ENCODE data around the gene DOC2A. TPM values are rescaled to one million over a fixed set of nuclear protein-coding genes. Genes with fewer than 3 reads are reported as not detected.

DOC2A gene
- total RNA-seq, 2 experiments from 2014 or later: 0.14 TPM

DNA sequence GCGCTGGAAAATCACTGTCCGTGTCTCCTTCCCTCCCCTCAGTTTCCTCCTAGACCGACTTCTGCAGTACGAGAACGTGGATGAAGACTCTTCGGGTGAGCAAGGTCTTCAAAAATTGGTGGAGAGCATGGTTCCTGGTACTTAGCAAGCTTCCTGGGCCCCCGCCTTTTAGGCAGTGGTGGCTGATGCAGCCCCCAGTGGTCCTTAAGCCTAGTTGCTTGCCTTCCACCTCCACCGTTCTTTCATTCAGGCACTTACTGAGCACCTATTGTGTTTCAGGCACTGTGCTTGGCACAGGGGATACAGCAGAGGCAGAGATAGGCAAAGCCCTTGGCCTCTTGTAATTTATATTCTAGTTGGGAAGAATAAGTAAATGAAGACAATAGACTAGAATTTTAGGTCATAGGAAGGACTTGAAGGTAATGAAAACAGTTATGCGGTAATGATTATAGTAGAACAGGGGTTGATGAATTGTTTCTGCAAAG lies 14.0 kb downstream of the DOC2A start:
- Mint-ChIP-seq H3K27me3 (no peaks in the 10 kb centered on the region), H3K4me1 (ENCODE audit: low read depth) (peaks cover 33% of the 10 kb centered on the region), H3K36me3 (ENCODE audit: low read depth) (peaks cover 67% of the 10 kb centered on the region), H3K27ac (peak overlapping the region; percentile 99), H3K4me3 (peak overlapping the region; percentile 98), H3K9me3 (no peaks in the 10 kb centered on the region)
- DNase-seq (no peak), ATAC-seq (ENCODE audit: poor library complexity) (no peak)
- ChIA-PET POLR2A (interaction anchor here (0.8 to 2.6 kb wide), 10 partner anchors 8 to 296 kb away, joined by 3 to 18 read pairs (median 4); partner anchors contain the start of genes DOC2A, KCTD13, TAOK2 and TMEM219), CTCF (interaction anchor here (2.1 kb wide), 1 partner anchor 9 kb away, joined by 7 read pairs; no protein-coding TSS in a partner anchor)
- Histone ChIP-seq H3K27ac (ENCODE audit: low read depth in 1 of 2, low read length in 2 of 2) (peak overlapping the region in 1 of 2 donors; percentile 98), H3K4me1 (ENCODE audit: insufficient read depth, low read length) (peaks cover 30% of the 10 kb centered on the region), H3K9me3 (ENCODE audit: control insufficient read depth in 1 of 2, insufficient read depth in 1 of 2, low read length in 2 of 2) (no peaks in the 10 kb centered on the region), H3K36me3 (ENCODE audit: insufficient read depth, low read length) (peaks cover 40% of the 10 kb centered on the region), H3K27me3 (ENCODE audit: control insufficient read depth in 1 of 2, insufficient read depth in 2 of 2, low read length in 2 of 2) (no peaks in the 10 kb centered on the region), H3K4me3 (ENCODE audit: low read length) (peak overlapping the region; percentile 83)
- TF ChIP-seq, protein P1, sequence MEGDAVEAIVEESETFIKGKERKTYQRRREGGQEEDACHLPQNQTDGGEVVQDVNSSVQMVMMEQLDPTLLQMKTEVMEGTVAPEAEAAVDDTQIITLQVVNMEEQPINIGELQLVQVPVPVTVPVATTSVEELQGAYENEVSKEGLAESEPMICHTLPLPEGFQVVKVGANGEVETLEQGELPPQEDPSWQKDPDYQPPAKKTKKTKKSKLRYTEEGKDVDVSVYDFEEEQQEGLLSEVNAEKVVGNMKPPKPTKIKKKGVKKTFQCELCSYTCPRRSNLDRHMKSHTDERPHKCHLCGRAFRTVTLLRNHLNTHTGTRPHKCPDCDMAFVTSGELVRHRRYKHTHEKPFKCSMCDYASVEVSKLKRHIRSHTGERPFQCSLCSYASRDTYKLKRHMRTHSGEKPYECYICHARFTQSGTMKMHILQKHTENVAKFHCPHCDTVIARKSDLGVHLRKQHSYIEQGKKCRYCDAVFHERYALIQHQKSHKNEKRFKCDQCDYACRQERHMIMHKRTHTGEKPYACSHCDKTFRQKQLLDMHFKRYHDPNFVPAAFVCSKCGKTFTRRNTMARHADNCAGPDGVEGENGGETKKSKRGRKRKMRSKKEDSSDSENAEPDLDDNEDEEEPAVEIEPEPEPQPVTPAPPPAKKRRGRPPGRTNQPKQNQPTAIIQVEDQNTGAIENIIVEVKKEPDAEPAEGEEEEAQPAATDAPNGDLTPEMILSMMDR (IDR thresholded peaks at IDR 0.05): no peak
- intact Hi-C loops (cut with DNase I, micrococcal nuclease): loop anchor here (1.0 to 10.0 kb wide), 8 partner anchors 55 to 1172 kb away; partner anchors contain the start of genes CDIPT (in 2 of the 2), ATXN2L (in 1 of the 2), FBXL19 (in 1 of the 2) and MAZ (in 1 of the 2)

DNA sequence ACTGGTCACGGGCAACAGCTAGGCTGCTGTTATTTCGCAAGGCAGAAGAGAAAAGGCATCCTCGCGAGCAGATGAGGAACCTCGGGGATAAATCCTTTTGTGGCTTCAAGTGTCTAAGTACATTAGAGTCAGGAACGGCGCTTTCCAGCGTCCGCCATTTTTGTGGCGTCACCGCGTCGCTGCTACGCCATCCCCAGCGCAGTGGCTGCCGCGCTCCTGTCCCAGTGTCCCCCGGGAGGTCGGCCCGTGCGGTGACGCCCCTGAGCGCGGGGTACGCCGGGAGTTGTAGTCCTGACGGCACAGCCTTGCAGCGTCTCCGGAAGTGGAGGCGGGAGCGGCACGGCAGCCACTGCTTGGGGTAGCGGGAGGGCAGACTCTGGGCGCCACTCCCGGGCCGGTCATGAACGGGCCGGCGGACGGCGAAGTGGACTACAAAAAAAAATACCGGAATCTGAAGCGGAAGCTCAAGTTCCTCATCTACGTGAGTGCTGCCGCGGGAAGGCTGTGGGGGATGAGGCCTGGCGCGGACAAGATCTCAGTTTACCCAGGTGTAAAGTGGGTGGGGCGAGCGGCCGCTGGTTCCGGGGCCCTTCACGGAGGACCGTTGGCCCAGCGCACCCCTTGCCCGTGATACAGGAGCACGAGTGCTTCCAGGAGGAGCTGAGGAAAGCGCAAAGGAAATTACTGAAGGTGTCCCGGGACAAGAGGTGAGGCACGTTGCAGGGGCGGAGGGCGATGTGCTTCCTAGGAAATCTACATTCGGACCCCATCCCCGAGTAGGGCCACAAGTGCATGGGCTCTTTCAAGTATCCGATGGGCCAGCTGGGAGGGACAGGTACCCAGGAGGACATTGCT lies 14.7 kb downstream of the DOC2A start, which contains the start of gene INO80E:
Gene INO80E (plus strand): TSS at position 331 of the 855 bp plus-strand sequence. CDS start 70 bp downstream, at position 401.
- Mint-ChIP-seq H3K27me3 (no peaks in the 10 kb centered on the region), H3K4me1 (ENCODE audit: low read depth) (peaks cover 33% of the 10 kb centered on the region), H3K9me3 (no peaks in the 10 kb centered on the region), H3K36me3 (ENCODE audit: low read depth) (peaks cover 62% of the 10 kb centered on the region), H3K4me3 (peak within 1 kb of the TSS; percentile 98), H3K27ac (peak within 1 kb of the TSS; percentile 99)
- no peaks in the 10 kb centered on the region for H3K27me3 ChIP-seq (ENCODE audit: control insufficient read depth in 1 of 2, insufficient read depth in 2 of 2, low read length in 2 of 2)
- no peaks in the 10 kb centered on the region for H3K9me3 ChIP-seq (ENCODE audit: control insufficient read depth in 1 of 2, insufficient read depth in 1 of 2, low read length in 2 of 2)
- TF ChIP-seq, protein P1 (IDR thresholded peaks at IDR 0.05): no peak
- H3K4me3 ChIP-seq (ENCODE audit: low read length): peak within 1 kb of the TSS; percentile 83
- peaks cover 40% of the 10 kb centered on the region for H3K36me3 ChIP-seq (ENCODE audit: insufficient read depth, low read length)
- H3K27ac ChIP-seq (ENCODE audit: low read depth in 1 of 2, low read length in 2 of 2): peak within 1 kb of the TSS; percentile 98
- CTCF ChIA-PET: interaction anchor here (0.8 to 2.1 kb wide), 2 partner anchors 10 to 295 kb away, joined by 3 to 7 read pairs; no protein-coding TSS in a partner anchor
- peaks cover 30% of the 10 kb centered on the region for H3K4me1 ChIP-seq (ENCODE audit: insufficient read depth, low read length)
- POLR2A ChIA-PET: interaction anchor here (1.0 to 2.6 kb wide), 14 partner anchors 8 to 330 kb away, joined by 3 to 18 read pairs (median 4); partner anchors contain the start of genes ALDOA, CORO1A, DOC2A and KCTD13
- DNase-seq (peak; percentile 97 to 100 (median 99)), ATAC-seq (ENCODE audit: poor library complexity) (peak; percentile 95)
- intact Hi-C loops (cut with DNase I, micrococcal nuclease): loop anchor here (1.0 to 10.0 kb wide), 12 partner anchors 23 to 1171 kb away; partner anchors contain the start of genes CDIPT (in 2 of the 2), ATXN2L (in 1 of the 2), FBXL19 (in 1 of the 2) and KCTD13 (in 1 of the 2)

DNA sequence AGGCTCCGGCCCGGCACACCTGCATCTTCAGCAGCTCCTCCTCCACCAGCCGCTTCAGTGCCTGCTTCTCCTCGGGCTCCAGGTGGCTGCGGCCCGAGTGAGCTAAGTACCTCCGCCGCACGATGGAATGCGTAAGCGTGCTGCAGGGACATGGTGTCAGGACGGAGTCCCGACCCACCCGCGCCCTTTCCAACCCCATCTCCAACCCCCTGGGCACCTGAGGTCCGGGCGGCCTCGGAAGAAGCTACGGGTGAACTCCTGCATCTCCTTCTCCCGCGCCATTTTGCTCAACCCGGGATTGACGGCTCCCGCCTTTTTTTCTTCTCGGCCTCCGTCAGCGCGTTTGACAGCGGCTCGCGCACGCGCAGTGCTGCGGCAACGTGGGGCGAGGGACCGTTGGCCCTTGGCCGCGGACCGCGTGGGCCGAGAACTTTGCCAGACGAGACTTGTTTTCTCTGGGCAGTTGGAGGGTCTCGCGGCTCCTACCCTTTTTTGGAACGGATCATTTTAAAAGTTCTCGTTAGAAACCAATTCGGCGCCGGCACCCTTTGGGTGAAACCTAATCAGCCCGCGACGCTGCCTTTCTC lies 15.4 kb downstream of the DOC2A start, which contains the start of gene HIRIP3:
Gene HIRIP3 (minus strand): TSS at position 294 of the 587 bp plus-strand sequence. CDS start 12 bp downstream, at position 282.
- ChIA-PET CTCF (interaction anchor here (0.8 to 2.1 kb wide), 2 partner anchors 10 to 295 kb away, joined by 3 to 7 read pairs; no protein-coding TSS in a partner anchor), POLR2A (interaction anchor here (0.8 to 2.6 kb wide), 11 partner anchors 9 to 329 kb away, joined by 3 to 18 read pairs (median 4); partner anchors contain the start of genes ALDOA, CORO1A, KCTD13 and SEZ6L2)
- TF ChIP-seq, protein P1 (IDR thresholded peaks at IDR 0.05): no peak
- Histone ChIP-seq H3K4me1 (ENCODE audit: insufficient read depth, low read length) (peaks cover 30% of the 10 kb centered on the region), H3K9me3 (ENCODE audit: control insufficient read depth in 1 of 2, insufficient read depth in 1 of 2, low read length in 2 of 2) (no peaks in the 10 kb centered on the region), H3K36me3 (ENCODE audit: insufficient read depth, low read length) (peaks cover 44% of the 10 kb centered on the region), H3K27me3 (ENCODE audit: control insufficient read depth in 1 of 2, insufficient read depth in 2 of 2, low read length in 2 of 2) (no peaks in the 10 kb centered on the region), H3K4me3 (ENCODE audit: low read length) (peak within 1 kb of the TSS; percentile 83), H3K27ac (ENCODE audit: low read depth in 1 of 2, low read length in 2 of 2) (peak within 1 kb of the TSS; percentile 98)
- peak; percentile 74 to 92 (median 81) for DNase-seq
- intact Hi-C loops (cut with DNase I, micrococcal nuclease): loop anchor here (1.0 to 10.0 kb wide), 10 partner anchors 22 to 1171 kb away; partner anchors contain the start of genes ATXN2L (in 1 of the 2), CDIPT (in 1 of the 2), FBXL19 (in 1 of the 2) and KCTD13 (in 1 of the 2)
- H3K4me3 Mint-ChIP-seq: peak within 1 kb of the TSS; percentile 98
- no peaks in the 10 kb centered on the region for H3K9me3 Mint-ChIP-seq
- peaks cover 65% of the 10 kb centered on the region for H3K36me3 Mint-ChIP-seq (ENCODE audit: low read depth)
- H3K27ac Mint-ChIP-seq: peak within 1 kb of the TSS; percentile 99
- ATAC-seq (ENCODE audit: poor library complexity): peak; percentile 61
- peaks cover 33% of the 10 kb centered on the region for H3K4me1 Mint-ChIP-seq (ENCODE audit: low read depth)
- H3K27me3 Mint-ChIP-seq: no peaks in the 10 kb centered on the region

All from CD4-positive, alpha-beta T cell (primary cell).